ENCODE data around the gene CPNE2. TPM values are rescaled to one million over a fixed set of nuclear protein-coding genes. Genes with fewer than 3 reads are reported as not detected.

Gene CPNE2
- total RNA-seq, 4 donors from 2014 or later, result 12.2 to 21.4 (median 17.8) TPM

DNA sequence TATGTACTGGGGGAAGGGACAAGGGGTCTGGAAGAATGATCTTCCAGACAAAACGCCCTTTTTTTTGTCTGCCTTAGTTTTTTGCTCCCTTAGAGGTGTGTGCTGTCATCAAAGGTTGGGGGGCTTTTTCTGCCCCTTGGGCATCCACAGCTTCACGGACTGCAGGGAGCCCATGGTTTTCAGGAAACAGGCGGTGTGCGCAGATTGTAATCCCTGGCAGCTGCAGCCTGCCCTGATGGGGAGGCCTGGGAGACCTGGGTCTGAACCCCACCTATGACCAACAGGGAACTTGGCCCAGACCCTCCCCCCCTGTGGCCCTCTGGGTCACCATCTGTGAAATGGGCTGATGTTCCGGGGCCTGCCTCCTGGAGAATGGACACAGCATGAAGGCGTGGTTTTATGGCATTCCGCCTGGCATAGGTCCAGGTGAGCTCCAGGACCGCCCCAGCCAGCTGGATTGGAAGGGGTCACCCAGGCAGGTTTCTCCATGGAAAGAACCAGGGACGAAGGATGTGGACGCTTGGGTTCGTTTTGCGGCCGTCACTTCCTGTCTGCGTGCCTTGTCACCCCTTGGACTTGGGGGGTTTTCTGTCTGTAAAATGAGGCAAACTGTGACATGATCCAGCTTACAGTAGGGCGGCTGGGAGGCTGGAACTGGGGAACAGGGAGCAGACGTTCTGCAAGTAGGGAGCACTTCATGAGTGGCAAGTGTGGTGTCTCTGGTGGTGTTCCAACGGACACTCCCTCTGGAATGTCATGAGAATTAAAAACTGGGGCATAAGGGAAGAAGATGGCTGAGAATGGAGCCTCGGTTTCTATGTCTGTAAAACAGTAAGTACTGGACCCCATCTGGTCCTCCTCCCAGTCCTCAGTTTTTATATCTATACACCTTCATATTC, 1.5 kb downstream of the CPNE2 start:
- peaks cover 17 to 42% (median 20%) of the 10 kb centered on the region in 3 donors for H3K4me1 ChIP-seq
- peak overlapping the region in 1 of 4 donors; percentile 90 for H3K27ac ChIP-seq
- 61 to 62% methylated on average over 5 to 7 of the region's 18 CpGs for WGBS, 2 donors
- peaks cover 0 to 3% (median 0%) of the 10 kb centered on the region in 4 donors for H3K27me3 ChIP-seq
- peak overlapping the region; percentile 84 to 95 (median 89) for H3K4me3 ChIP-seq
- H3K36me3 ChIP-seq, result peaks cover 0 to 7% (median 0%) of the 10 kb centered on the region in 3 donors
- intact Hi-C loops (cut with DNase I), result loop anchor here (5.0 to 10.0 kb wide), 2 partner anchors 73 to 191 kb away; partner anchors contain the start of gene PLLP
- H3K9me3 ChIP-seq, result no peaks in the 10 kb centered on the region
- TF ChIP-seq POLR2A (IDR thresholded peaks at IDR 0.05) (no peak), CTCF (IDR thresholded peaks at IDR 0.05) (no peak)
- no peak for DNase-seq

DNA sequence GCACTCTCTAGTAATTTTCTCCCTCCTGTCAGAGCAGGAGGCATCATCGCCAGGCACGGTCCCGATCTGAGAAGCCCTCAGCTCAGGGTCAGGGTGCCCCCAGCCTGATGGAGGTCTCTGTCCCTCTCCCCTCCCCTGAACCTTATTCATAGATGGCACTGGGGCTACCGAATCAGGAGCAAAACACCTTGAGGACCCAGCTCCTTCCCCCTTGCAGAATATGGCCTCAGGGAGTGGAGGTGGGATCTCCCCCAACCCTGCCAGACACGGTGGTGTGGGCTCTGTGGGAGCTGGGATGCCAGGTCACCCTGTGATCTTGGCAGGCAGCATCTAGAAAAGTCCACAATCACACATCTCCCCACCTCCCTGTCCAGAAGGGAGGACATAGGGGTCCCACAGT, 2.5 kb downstream of the CPNE2 start:
- Histone ChIP-seq H3K4me1 (peaks cover 17 to 45% (median 20%) of the 10 kb centered on the region in 3 donors), H3K27me3 (peaks cover 0 to 3% (median 0%) of the 10 kb centered on the region in 4 donors), H3K36me3 (peaks cover 0 to 7% (median 0%) of the 10 kb centered on the region in 3 donors), H3K4me3 (no peak overlapping the region), H3K27ac (peak overlapping the region in 1 of 4 donors; percentile 10), H3K9me3 (no peaks in the 10 kb centered on the region)
- intact Hi-C loops (cut with DNase I), result loop anchor here (5.0 to 10.0 kb wide), 2 partner anchors 72 to 190 kb away; partner anchors contain the start of gene PLLP
- no peak for DNase-seq
- TF ChIP-seq CTCF (IDR thresholded peaks at IDR 0.05) (no peak), POLR2A (IDR thresholded peaks at IDR 0.05) (no peak)
- 33 to 88% methylated on average over 1 to 5 of the region's 5 CpGs for WGBS, 2 donors

DNA sequence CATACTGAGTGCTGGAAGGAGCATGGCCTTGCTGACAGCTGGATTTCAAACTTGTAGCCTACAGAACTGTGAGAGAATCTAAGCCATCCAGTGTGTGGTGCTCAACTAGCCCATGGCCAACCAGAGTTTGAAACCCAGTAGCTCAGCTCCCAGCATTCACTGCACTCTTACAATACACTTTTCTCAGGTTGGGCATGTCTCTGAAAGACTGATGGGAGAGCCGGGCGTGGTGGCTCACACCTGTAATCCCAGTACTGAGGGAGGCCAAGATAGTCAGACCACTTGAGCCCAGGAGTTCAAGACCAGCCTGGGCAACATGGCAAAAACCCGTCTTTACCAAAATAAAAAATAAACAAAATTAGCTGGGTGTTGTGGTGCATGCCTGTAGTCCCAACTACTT, 3.8 kb downstream of the CPNE2 start:
- no peak overlapping the region for H3K27ac ChIP-seq
- H3K4me3 ChIP-seq, result no peak overlapping the region
- no peaks in the 10 kb centered on the region for H3K9me3 ChIP-seq
- peaks cover 0 to 3% (median 0%) of the 10 kb centered on the region in 4 donors for H3K27me3 ChIP-seq
- H3K4me1 ChIP-seq, result peaks cover 17 to 45% (median 20%) of the 10 kb centered on the region in 3 donors
- DNase-seq, result no peak
- 86 to 88% methylated on average over 1 to 3 of the region's 3 CpGs for WGBS, 2 donors
- peaks cover 0 to 7% (median 0%) of the 10 kb centered on the region in 3 donors for H3K36me3 ChIP-seq
- intact Hi-C loops (cut with DNase I), result loop anchor here (10.0 kb wide), 1 partner anchor 189 kb away; the partner anchor contains the start of gene PLLP
- no peak for TF ChIP-seq POLR2A (IDR thresholded peaks at IDR 0.05)
- TF ChIP-seq CTCF (IDR thresholded peaks at IDR 0.05), result no peak

- peaks cover 0 to 3% (median 0%) of the 10 kb centered on the region in 4 donors for H3K27me3 ChIP-seq
- intact Hi-C loops (cut with DNase I), result loop anchor here (10.0 kb wide), 1 partner anchor 188 kb away; the partner anchor contains the start of gene PLLP
- 96 to 97% methylated on average over 2 of the region's 2 CpGs for WGBS, 2 donors
- H3K9me3 ChIP-seq, result no peaks in the 10 kb centered on the region
- H3K4me1 ChIP-seq, result peaks cover 15 to 39% (median 17%) of the 10 kb centered on the region in 3 donors
- no peak overlapping the region for H3K27ac ChIP-seq
- peaks cover 0 to 7% (median 0%) of the 10 kb centered on the region in 3 donors for H3K36me3 ChIP-seq
- DNase-seq, result no peak
- TF ChIP-seq CTCF (IDR thresholded peaks at IDR 0.05) (no peak), POLR2A (IDR thresholded peaks at IDR 0.05) (no peak)
- H3K4me3 ChIP-seq, result no peak overlapping the region
These were observed 4.4 kb downstream of the CPNE2 start for GRCh38 chr16:57096793-57097192.
